GM12878 (cell line): Measurements from ENCODE around the gene ODF2L. TPM values are rescaled to one million over a fixed set of nuclear protein-coding genes. Genes with fewer than 3 reads are reported as not detected.
A peak's percentile ranks its signal among the peaks of the same experiment; 100 is the strongest.

Source experiments
- ATAC-seq: fragments of 200-7000 bp; cut with Tn5 transposase; 3 replicates; pipeline ENCODE4 v1.9.1; 2020; ENCODE audit warnings: mild to moderate bottlenecking, moderate library complexity
- BruUV-seq: library from RNA; stranded (reverse); fragments of 400-500 nt; replicated peaks from 2 replicates; lab custom pipeline; 2021; lab: Mats Ljungman, UMichigan
- CTCF ChIA-PET: fragments of 300-600 bp; sonication (Branson Sonifier 250); formaldehyde crosslinking; extraction: SDS; loops from one replicate; lab custom pipeline; 2021; ENCODE audit warnings: inconsistent platforms; lab: Yijun Ruan, JAX
- POLR2A ChIA-PET: fragments of 350-600 bp; formaldehyde crosslinking; extraction: SDS; loops from one replicate; lab custom pipeline; 2021; ENCODE audit warnings: inconsistent platforms; lab: Charles Lee
- RAD21 ChIA-PET: fragments of 300-600 bp; sonication (Branson Sonifier 250); formaldehyde crosslinking; loops from one replicate; lab custom pipeline; 2023; ENCODE audit warnings: antibody characterized with exemption; ENCODE audit not compliant: unreplicated experiment; lab: Charles Lee
- SMC1A ChIA-PET: fragments of 300-600 bp; sonication (Branson Sonifier 250); formaldehyde crosslinking; loops from one replicate; lab custom pipeline; 2023; ENCODE audit not compliant: unreplicated experiment, uncharacterized antibody; lab: Charles Lee
- DNase-seq: peaks from one replicate; pipeline ENCODE4 v3.0.0-alpha.2; 2011; ENCODE audit warnings: low read depth, low spot score
- FAIRE-seq: peaks from 3 replicates; lab custom pipeline; 2011; peaks lifted over from hg19 to GRCh38; lab: Jason Lieb, UNC
- H2AFZ ChIP-seq: 2 replicates; pipeline ENCODE4 v1.6.0; 2011; ENCODE audit warnings: low read depth, low read length, control low read depth; ENCODE audit not compliant: control insufficient read depth
- H3K27ac ChIP-seq: 2 replicates; pipeline ENCODE4 v1.5.1; 2011; ENCODE audit warnings: control low read depth; ENCODE audit not compliant: control insufficient read depth, insufficient read depth
- H3K27me3 ChIP-seq, 2 experiments: replicated peaks in 1 of 2; 2 replicates each; pipeline versions ENCODE4 v1.6.0 to v1.6.1; 2011; ENCODE audit warnings: low read length in 1 of 2; ENCODE audit not compliant: control insufficient read depth in 2 of 2, insufficient read depth in 2 of 2
- H3K36me3 ChIP-seq, 2 experiments: 2 replicates each; pipeline ENCODE4 v1.5.1; 2011; ENCODE audit warnings: low read length in 1 of 2; ENCODE audit not compliant: control insufficient read depth in 2 of 2, insufficient read depth in 2 of 2
- H3K4me1 ChIP-seq: 2 replicates; pipeline ENCODE4 v1.6.1; 2011; ENCODE audit warnings: mild to moderate bottlenecking, low read length, moderate library complexity, mixed read lengths; ENCODE audit not compliant: control insufficient read depth, insufficient read depth
- H3K4me2 ChIP-seq: 2 replicates; pipeline ENCODE4 v1.6.0; 2011; ENCODE audit warnings: control low read depth; ENCODE audit not compliant: control insufficient read depth, insufficient read depth
- H3K4me3 ChIP-seq: fragments of 200-600 bp; sonication (generic); 2 replicates; pipeline ENCODE4 v1.5.1; 2016
- H3K79me2 ChIP-seq: 2 replicates; pipeline ENCODE4 v1.6.0; 2011; ENCODE audit warnings: low read length; ENCODE audit not compliant: control insufficient read depth, insufficient read depth
- H3K9ac ChIP-seq: 2 replicates; pipeline ENCODE4 v1.8.0; 2011; ENCODE audit warnings: low read length, control low read depth, mixed read lengths; ENCODE audit not compliant: control insufficient read depth, insufficient read depth
- H3K9me3 ChIP-seq: replicated peaks from 3 replicates; pipeline ENCODE4 v1.5.1; 2011; ENCODE audit warnings: mild to moderate bottlenecking, low read length; ENCODE audit not compliant: control insufficient read depth, insufficient read depth
- H4K20me1 ChIP-seq: 2 replicates; pipeline ENCODE4 v1.6.0; 2011; ENCODE audit not compliant: control insufficient read depth, insufficient read depth
- SUZ12 ChIP-seq: fragments of 200-600 bp; sonication (generic); IDR thresholded peaks from one replicate; pipeline ENCODE4 v1.6.1; 2018; ENCODE audit warnings: antibody characterized with exemption, mild to moderate bottlenecking; ENCODE audit not compliant: unreplicated experiment
- ZSCAN29 ChIP-seq: fragments of 450-650 bp; IDR thresholded peaks from 2 replicates; pipeline ENCODE4 v1.6.1; 2017; ENCODE audit warnings: mild to moderate bottlenecking, moderate library complexity
- in situ Hi-C: fragments of 300-500 bp; cut with MboI; formaldehyde crosslinking; loops from 9 replicates; pipeline ENCODE4 v1.14.3; 2018; ENCODE audit warnings: mixed read lengths
- intact Hi-C: fragments of 100-400 bp; cut with micrococcal nuclease; formaldehyde crosslinking; loops from one replicate; pipeline ENCODE4 v1.14.2; 2022; ENCODE audit not compliant: unreplicated experiment
- polyA plus RNA-seq, 11 experiments: library from polyadenylated mRNA; depleted of rRNA in 4 of 11; unstranded in 6 of 11; stranded (reverse) in 5 of 11; fragments of >200 nt; fragmentation: Nextera tagmentation in 4 of 11; fragmentation: Illumina TruSeq in 1 of 11; extraction: Ambion mirVana in 4 of 11; extraction: Trizol in 1 of 11; gene quantifications; 1 replicate in 1 of 11; 2 replicates in 10 of 11; pipeline versions ENCODE4 v1.2.1 to v1.2.3, GENCODE V29; 2011 to 2016; ENCODE audit warnings: inconsistent platforms in 2 of 11, missing spikeins in 2 of 11, low read depth in 1 of 11
- total RNA-seq, 4 experiments: library from RNA; depleted of rRNA in 3 of 4; stranded (reverse); fragments of >200 nt in 3 of 4; fragmentation: Illumina TruSeq in 1 of 4; extraction: Trizol in 1 of 4; gene quantifications; 2 replicates each; pipeline versions ENCODE4 v1.2.1 to v1.2.3, GENCODE V29; 2013 to 2021
- TF ChIP-seq, protein P1 (sequence below): fragments of 450-650 bp; IDR thresholded peaks from 2 replicates; pipeline ENCODE4 v1.6.1; 2017; ENCODE audit warnings: mild to moderate bottlenecking, moderate library complexity
- TF ChIP-seq, protein P2 (sequence below): IDR thresholded peaks from 2 replicates; pipeline ENCODE4 v1.6.1; 2012; ENCODE audit warnings: low read depth, low read length, improper control_type of control experiment
- TF ChIP-seq, protein P3 (sequence below): fragments of 450-650 bp; conservative IDR thresholded peaks from 2 replicates; pipeline ENCODE4 v1.6.1; 2017; ENCODE audit warnings: mild to moderate bottlenecking, moderate library complexity

Gene ODF2L
- total and polyA plus RNA-seq, 10 of the 15 experiments (the other 5 are each of a cell fraction or from before 2014, with no cell fraction given), result 10.4 to 29.5 (median 18.5) TPM

DNA sequence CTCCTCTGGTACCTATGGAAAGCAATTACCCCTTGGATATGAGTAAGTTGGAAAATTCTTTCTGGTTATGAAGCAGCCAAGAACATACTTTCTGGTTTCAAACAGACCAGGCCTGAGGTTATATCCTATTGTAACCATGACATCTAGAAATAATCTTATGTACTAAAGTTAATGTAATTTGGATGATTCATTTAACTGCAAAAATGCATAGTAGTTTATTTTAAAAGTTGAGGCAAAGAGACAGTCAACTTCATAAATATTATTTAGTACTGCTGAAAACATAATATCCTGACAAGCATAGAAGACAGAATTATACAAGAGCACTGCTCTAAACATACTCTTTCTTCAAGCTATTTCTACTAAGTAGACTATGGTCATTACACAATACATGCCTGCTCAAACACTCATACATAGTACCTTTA lies 25.5 kb downstream of the ODF2L start:
- CTCF ChIA-PET, result interaction anchor here (1.5 kb wide), 1 partner anchor 9 kb away, joined by 4 read pairs; no protein-coding TSS in a partner anchor
- BruUV-seq, result no TSS peak
- H4K20me1 ChIP-seq, result no peaks in the 10 kb centered on the region
- DNase-seq (no peak), ATAC-seq (peak; percentile 46; the same call in 1 of the 3 replicates), FAIRE-seq (no peak)
- in situ Hi-C loops, result no loop called here
- no peaks in the 10 kb centered on the region for H3K27me3 ChIP-seq
- no peak overlapping the region for H2AFZ ChIP-seq
- no peaks in the 10 kb centered on the region for H3K79me2 ChIP-seq
- RAD21 ChIA-PET, result no interaction called here
- H3K36me3 ChIP-seq, result no peaks in the 10 kb centered on the region
- intact Hi-C loops, result no loop called here
- H3K9me3 ChIP-seq, result no peaks in the 10 kb centered on the region
- no peak overlapping the region for H3K27ac ChIP-seq
- SMC1A ChIA-PET, result interaction anchor here (0.6 kb wide), 1 partner anchor 355 kb away, joined by 3 read pairs; no protein-coding TSS in a partner anchor
- no peaks in the 10 kb centered on the region for H3K4me1 ChIP-seq
- H3K4me3 ChIP-seq, result no peak overlapping the region
- no peak overlapping the region for H3K4me2 ChIP-seq
- TF ChIP-seq ZSCAN29, result no peak
- TF ChIP-seq, protein P1, sequence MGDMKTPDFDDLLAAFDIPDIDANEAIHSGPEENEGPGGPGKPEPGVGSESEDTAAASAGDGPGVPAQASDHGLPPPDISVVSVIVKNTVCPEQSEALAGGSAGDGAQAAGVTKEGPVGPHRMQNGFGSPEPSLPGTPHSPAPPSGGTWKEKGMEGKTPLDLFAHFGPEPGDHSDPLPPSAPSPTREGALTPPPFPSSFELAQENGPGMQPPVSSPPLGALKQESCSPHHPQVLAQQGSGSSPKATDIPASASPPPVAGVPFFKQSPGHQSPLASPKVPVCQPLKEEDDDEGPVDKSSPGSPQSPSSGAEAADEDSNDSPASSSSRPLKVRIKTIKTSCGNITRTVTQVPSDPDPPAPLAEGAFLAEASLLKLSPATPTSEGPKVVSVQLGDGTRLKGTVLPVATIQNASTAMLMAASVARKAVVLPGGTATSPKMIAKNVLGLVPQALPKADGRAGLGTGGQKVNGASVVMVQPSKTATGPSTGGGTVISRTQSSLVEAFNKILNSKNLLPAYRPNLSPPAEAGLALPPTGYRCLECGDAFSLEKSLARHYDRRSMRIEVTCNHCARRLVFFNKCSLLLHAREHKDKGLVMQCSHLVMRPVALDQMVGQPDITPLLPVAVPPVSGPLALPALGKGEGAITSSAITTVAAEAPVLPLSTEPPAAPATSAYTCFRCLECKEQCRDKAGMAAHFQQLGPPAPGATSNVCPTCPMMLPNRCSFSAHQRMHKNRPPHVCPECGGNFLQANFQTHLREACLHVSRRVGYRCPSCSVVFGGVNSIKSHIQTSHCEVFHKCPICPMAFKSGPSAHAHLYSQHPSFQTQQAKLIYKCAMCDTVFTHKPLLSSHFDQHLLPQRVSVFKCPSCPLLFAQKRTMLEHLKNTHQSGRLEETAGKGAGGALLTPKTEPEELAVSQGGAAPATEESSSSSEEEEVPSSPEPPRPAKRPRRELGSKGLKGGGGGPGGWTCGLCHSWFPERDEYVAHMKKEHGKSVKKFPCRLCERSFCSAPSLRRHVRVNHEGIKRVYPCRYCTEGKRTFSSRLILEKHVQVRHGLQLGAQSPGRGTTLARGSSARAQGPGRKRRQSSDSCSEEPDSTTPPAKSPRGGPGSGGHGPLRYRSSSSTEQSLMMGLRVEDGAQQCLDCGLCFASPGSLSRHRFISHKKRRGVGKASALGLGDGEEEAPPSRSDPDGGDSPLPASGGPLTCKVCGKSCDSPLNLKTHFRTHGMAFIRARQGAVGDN, result no peak
- TF ChIP-seq, protein P2, sequence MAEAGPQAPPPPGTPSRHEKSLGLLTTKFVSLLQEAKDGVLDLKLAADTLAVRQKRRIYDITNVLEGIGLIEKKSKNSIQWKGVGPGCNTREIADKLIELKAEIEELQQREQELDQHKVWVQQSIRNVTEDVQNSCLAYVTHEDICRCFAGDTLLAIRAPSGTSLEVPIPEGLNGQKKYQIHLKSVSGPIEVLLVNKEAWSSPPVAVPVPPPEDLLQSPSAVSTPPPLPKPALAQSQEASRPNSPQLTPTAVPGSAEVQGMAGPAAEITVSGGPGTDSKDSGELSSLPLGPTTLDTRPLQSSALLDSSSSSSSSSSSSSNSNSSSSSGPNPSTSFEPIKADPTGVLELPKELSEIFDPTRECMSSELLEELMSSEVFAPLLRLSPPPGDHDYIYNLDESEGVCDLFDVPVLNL, result no peak
- TF ChIP-seq, protein P3, sequence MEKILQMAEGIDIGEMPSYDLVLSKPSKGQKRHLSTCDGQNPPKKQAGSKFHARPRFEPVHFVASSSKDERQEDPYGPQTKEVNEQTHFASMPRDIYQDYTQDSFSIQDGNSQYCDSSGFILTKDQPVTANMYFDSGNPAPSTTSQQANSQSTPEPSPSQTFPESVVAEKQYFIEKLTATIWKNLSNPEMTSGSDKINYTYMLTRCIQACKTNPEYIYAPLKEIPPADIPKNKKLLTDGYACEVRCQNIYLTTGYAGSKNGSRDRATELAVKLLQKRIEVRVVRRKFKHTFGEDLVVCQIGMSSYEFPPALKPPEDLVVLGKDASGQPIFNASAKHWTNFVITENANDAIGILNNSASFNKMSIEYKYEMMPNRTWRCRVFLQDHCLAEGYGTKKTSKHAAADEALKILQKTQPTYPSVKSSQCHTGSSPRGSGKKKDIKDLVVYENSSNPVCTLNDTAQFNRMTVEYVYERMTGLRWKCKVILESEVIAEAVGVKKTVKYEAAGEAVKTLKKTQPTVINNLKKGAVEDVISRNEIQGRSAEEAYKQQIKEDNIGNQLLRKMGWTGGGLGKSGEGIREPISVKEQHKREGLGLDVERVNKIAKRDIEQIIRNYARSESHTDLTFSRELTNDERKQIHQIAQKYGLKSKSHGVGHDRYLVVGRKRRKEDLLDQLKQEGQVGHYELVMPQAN, result no peak
- TF ChIP-seq SUZ12, result no peak
- no peak overlapping the region for H3K9ac ChIP-seq
- POLR2A ChIA-PET, result no interaction called here
